Activated CD4-positive, alpha-beta T cell treated with anti-CD3 and anti-CD28 coated beads, Interleukin-2, amount 50 U/mL, for 16 hours (primary cell): ENCODE results near the gene ISLR.

Experiments used
- DNase-seq: peaks from one replicate; pipeline ENCODE4 v3.0.0-alpha.2; 2020

ISLR gene

GRCh38 chr15:74174219-74174957 is 878 bp downstream of the ISLR start:
- DNase-seq = no peak

- DNase-seq = no peak
Measured at GRCh38 chr15:74174958-74175253, 1.4 kb downstream of the ISLR start.

GRCh38 chr15:74175271-74176191 is 2.0 kb downstream of the ISLR start:
- DNase-seq = no peak

DNA sequence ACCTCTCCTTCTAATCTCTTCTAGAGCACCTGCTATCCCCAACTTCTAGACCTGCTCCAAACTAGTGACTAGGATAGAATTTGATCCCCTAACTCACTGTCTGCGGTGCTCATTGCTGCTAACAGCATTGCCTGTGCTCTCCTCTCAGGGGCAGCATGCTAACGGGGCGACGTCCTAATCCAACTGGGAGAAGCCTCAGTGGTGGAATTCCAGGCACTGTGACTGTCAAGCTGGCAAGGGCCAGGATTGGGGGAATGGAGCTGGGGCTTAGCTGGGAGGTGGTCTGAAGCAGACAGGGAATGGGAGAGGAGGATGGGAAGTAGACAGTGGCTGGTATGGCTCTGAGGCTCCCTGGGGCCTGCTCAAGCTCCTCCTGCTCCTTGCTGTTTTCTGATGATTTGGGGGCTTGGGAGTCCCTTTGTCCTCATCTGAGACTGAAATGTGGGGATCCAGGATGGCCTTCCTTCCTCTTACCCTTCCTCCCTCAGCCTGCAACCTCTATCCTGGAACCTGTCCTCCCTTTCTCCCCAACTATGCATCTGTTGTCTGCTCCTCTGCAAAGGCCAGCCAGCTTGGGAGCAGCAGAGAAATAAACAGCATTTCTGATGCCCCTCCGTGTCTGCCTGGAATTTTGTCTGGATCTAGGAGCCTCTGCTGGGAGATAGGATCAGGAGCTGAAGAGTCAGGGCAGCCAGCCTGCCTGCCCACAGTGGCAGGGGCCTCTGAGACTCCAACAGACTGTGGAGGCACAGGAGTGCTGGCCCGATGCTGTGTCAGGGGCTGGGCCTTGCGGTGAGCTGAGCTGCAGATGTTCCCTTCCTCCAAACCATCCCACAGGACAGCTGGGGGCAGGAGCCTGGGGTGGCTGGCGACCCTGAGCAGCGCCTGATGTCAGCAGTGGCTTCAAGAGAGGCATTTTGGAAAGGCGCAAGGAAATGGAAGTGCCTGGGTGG is 3.0 kb downstream of the ISLR start:
- no peak for DNase-seq

DNA sequence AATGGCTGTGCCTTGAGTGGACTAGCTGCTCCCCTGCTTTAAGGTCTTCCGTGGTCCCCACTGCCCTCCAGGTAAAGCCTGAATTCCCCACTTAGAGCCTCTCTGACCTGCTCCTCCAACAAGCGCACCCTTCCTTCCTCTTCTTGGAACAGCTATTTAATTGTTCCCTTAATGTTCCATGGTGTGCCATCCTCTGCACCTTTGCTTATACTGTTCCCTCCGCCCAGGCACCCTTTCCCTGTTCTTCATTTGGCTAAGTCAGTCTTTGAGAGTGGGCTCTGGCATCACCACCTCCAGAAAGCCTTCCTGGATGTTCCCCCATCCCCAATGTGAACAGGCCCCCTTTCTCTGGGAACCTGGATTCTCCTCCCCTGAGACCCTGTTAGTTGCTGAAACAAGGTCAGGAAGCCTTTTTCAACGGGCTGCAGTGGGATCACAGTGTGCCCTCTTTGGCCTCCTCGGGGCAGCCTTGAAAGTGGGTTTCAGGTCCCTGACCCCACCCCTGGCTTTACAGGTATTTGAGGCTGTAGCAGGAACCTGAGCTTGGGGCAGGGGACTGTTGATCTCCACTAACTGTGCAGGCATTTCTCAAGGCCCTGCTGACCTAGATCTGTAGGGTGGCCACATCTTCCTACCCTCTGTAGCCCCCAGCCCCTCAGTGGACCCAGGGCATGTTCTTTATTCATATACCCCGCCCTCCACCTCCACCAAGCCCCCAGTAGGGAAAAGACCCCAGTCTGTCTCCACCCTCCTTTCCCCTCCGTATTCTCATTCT is 5.0 kb downstream of the ISLR start:
- DNase-seq = no peak

DNA sequence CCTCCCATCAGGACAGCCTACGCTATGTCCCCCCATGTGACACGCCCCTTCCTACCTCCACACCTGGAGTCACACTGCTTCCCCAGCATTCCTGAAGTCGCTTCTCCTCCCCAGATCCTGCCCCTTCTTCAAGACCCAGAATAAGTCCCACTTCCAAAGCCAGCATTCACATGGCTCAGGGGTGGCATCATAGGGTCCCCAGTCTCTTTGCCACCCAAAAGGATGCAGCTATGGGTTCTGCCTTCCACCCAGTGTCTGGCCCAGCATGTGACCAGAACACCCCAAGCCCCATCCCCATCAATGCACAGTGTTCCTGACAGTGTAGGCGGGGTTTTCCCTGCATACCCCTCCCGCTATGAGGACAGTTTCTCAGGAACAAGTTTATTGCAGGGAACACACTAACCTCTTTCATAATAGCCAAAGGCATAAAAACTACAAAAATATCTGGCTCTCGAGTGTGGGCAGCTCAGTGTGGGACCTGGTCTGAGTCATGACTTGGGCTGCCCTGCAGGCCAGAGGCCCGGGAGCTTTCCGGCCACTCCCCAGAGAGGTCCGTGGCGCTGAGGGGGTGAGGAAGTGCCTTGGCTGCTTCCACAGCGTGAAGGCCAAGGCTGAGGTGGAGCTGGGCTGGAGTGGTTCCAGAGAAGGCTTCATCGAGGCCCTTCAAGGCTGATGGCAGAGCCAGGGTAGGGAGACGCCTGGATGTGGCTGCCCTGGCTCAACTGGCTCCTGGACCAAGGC is 5.8 kb downstream of the ISLR start:
- DNase-seq = no peak

GRCh38 chr15:74179983-74180880 is 6.7 kb downstream of the ISLR start:
- DNase-seq = no peak

DNA sequence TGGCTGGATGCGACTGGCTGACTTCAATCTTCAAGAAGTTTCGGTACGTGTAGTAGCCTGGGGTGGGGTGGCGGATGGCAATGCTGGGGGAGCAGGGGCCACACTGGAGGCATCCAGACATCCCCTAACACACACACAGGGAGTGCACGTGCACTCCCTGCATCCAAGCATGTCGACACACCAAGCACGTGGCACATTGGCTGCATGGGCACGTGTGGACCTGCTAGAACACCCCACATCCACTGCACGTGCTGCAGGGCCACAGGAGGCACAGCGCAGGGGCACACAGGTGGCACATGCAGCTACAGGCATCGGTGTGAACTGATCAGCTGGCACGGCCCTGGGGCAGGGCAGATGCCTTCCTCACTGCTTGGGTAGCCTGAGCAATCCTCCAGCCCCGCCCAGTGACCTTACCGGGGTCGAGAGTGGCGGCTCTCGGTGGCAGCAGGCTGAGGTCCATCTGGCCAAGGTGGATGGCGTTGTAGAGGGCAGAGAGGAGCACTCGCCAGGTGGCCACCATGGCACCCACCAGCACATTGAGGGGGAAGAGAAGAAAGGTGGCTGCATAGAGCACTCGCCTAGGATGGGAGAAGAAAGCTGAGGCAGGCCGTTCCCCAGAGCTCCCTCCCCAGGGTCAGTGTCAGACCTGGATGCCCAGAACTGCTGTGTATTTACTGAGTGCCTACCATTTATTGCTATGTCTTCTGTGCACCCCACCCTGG is 7.5 kb downstream of the ISLR start:
- no peak for DNase-seq

DNA sequence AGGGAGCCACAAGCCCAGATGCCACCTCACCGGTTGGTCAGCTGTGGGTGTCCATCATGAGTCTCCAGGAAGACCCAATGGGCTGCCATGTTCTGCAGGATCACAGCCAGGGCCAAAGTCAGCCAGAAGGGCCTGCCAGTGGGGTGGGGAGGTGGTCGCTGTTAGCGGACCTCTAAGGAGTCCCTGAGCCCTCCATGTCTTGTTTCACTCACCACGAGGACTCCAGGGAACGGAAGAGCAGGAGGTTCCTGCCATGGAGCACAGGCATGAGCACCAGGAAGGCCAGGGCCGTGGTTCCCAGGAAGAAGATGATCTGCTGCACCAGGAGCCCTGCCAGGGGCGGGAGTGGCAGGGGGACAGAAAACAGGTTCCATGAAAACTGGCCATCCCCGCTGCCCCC is 8.6 kb downstream of the ISLR start:
- DNase-seq = no peak

DNA sequence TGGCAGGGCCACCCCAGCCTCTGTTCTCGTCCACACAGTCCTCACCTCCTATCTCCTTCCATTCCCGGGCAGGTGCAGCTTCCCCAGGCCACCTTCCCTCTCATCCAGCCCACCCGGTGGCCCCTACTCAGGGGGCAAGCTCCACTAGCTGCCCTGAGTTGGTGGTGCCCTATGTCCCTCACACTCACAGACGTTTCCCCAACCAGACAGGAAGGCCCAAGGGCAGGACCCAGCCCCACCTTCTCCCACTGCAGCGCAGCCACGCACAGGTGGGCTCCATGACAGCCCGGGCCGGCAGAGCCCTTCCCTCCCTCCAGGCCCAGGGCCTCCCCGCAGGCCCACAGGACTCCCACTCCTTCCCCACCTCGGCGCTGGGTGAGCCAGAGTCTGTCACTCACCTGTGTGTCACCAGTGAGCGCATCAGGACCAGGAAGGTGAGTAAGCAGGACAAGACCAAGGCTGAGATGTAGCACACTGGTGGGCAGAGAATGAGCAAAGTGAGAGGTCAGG is 11.1 kb downstream of the ISLR start:
- DNase-seq = no peak

DNA sequence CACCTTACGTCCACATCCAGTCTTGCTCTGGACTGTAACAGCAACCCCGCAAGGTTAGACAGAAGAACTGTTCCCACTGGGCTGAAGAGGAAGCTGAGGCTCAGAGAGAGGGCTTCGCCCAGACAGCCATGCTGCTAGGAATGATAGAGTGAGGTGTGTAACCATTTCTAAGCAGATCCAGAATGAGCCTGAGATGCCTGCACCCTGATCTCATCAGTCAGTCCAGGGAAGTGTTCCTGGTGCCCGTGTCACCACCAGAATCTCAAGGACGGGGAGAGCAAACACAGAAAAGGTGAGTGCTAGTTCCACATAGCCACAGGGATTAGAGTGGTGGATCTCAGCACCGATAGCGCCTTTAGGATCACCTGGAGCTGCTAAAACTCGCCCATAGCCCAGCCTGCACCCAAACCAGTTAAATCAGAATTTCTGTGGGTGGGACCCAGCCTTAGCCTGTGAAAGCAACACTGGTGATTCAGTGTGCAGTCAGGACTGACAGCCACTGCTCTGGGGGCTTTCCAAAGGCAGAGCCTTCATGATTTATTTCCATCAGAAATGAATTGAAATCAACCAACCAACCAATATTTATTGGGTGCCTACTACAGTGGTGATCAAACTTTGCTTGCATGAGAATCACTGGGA is 12.3 kb downstream of the ISLR start:
- DNase-seq = no peak

- no peak for DNase-seq
Measured at GRCh38 chr15:74188216-74188615, 14.7 kb downstream of the ISLR start.

GRCh38 chr15:74191798-74192197 is 18.3 kb downstream of the ISLR start:
- DNase-seq = no peak

- no peak for DNase-seq
Measured at GRCh38 chr15:74192751-74193150, 19.2 kb downstream of the ISLR start.

DNA sequence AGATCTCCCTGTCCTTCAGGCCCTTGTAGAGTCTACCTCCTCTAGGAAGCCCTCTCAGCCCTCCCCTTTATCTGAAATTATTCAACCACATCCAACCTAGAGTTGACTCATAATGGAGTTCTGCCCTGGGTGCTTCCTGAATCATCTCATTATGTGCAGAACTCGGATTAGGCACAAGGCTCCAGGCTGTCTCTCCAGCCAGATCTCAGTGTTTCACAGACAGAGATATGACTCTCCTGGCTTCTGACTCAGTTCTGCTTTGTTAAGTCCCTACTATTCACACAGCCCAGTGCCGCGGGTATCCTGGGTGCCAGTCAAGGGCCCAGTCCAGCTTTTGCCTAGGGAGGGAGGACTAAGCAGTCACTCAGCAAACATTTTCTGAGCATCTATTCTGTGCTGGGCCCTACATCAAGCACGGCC is 19.8 kb downstream of the ISLR start:
- no peak for DNase-seq

DNA sequence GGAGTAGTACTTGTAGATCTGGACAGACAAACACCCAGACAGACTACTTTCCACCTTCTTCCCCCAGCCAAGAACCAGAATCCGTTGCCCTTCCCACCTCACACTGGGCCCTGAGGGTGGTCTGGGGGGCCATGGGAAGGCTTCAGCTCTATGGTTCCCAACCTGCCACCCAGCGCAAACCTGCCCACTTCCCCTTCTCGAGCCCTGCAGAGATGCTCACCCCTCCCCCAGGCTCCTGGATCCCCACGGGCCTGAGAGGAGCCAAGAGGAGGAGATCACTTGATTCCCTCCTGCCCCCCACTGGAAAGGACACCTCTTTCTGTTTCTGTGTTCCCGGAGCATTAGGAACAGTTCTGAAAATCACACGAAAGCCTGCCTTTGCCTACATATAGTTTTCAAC is 20.4 kb downstream of the ISLR start:
- DNase-seq = no peak

- DNase-seq = no peak
Measured at GRCh38 chr15:74194572-74195559, 21.4 kb downstream of the ISLR start.

DNA sequence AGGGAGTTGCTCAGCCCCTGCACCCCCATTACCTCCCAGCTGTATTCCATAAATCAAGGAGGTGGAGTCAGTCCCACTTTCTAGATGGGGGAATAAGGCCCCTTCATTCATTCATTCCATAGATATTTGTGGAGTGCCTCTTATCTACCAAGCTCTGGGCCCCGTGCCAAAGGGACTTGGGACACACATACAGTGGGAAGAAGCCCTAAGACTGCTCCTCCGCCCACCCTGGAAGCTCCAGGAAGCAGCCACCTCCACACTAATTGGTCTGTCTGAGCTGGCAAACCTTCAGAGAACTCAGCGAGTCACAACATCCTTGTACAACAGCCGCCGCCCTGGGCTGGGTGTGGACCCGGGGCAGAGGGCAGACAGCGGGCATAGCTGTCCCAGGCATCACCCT is 22.7 kb downstream of the ISLR start:
- DNase-seq = no peak
